ENCODE measurements around the gene FAM209B.
"Not testable (repeated sequence)": the region's sequence is repeated elsewhere in the genome, so short reads cannot be mapped to it uniquely, and the experiment has no call there.

FAM209B gene

DNA sequence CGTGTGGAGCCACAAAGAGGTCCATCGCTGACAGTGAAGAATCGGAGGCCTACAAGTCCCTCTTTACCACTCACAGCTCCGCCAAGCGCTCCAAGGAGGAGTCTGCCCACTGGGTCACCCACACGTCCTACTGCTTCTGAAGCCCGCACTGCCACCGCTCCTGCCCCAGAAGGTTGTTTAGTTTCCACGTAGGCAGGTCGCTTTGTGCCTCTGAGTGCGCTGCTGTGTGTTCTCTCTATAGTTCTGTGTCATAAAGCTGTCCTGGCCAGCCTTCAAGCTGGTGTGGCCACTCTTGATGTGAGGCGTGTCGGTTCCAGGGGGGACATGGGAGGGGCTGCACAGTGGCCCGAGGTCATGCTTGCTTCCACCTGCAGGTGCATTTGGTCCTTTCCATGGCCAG lies 14.9 kb upstream of the FAM209B start:
- DNase-seq (ENCODE audit: low read depth): no peak
- TF ChIP-seq, protein P1, sequence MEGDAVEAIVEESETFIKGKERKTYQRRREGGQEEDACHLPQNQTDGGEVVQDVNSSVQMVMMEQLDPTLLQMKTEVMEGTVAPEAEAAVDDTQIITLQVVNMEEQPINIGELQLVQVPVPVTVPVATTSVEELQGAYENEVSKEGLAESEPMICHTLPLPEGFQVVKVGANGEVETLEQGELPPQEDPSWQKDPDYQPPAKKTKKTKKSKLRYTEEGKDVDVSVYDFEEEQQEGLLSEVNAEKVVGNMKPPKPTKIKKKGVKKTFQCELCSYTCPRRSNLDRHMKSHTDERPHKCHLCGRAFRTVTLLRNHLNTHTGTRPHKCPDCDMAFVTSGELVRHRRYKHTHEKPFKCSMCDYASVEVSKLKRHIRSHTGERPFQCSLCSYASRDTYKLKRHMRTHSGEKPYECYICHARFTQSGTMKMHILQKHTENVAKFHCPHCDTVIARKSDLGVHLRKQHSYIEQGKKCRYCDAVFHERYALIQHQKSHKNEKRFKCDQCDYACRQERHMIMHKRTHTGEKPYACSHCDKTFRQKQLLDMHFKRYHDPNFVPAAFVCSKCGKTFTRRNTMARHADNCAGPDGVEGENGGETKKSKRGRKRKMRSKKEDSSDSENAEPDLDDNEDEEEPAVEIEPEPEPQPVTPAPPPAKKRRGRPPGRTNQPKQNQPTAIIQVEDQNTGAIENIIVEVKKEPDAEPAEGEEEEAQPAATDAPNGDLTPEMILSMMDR (IDR thresholded peaks at IDR 0.05; ENCODE audit: insufficient read depth, low read depth, low read length, missing control alignments): no peak
- no peak overlapping the region for H3K4me3 ChIP-seq (ENCODE audit: low read depth, low read length)

DNA sequence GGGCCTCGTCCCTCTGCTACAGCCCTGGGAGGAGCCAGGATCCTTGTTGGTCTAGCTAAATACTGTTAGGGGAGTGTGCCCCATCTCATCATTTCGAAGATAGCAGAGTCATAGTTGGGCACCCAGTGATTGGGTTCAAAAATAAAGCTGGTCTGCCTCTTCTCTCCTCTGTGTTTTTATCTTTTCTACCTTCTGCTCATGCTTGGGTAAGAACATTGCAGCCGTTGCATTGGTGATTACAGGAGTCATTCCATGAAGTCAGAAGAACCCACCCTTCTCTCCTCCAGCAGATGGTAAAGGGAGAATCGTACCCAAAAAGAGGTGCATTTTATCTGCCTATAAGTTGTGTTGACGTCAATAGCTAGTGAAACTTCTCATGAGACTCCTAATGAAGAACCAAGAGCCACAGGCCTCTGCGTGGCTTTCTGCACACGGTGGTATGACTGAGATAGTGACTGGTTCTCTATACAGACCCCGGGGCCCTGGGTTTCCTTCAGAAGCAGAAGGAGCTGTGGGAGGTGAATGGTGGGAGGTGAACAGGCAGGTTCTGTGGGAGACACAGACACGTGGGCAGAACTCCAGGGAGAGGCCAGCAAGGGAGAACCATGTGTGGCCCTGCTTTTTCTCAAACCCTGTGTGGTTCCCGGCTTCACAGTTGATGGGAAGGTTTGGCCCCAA lies 14.2 kb upstream of the FAM209B start:
- DNase-seq (ENCODE audit: low read depth): no peak
- H3K4me3 ChIP-seq (ENCODE audit: low read depth, low read length): no peak overlapping the region
- TF ChIP-seq, protein P1 (IDR thresholded peaks at IDR 0.05; ENCODE audit: insufficient read depth, low read depth, low read length, missing control alignments): no peak

DNA sequence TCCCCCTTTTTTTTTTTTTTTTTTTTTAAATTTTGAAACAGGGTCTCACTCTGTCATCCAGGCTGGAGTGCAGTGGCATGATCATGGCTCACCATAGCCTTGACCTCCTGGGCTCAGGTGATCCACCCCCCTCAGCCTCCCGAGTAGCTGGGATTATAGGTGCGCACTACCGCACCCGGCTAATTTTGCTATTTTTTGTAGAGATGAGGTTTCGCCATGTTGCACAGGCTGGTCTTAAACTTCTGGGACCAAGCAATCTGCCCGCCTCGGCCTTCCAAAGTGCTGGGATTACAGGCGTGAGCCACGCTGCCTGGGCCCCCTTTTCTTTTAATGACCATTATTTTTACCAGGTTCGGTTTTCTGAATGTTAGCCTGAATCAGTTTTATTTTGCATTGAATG lies 13.5 kb upstream of the FAM209B start:
- TF ChIP-seq, protein P1 (IDR thresholded peaks at IDR 0.05; ENCODE audit: insufficient read depth, low read depth, low read length, missing control alignments): no peak
- no peak overlapping the region for H3K4me3 ChIP-seq (ENCODE audit: low read depth, low read length)
- no peak for DNase-seq (ENCODE audit: low read depth)

DNA sequence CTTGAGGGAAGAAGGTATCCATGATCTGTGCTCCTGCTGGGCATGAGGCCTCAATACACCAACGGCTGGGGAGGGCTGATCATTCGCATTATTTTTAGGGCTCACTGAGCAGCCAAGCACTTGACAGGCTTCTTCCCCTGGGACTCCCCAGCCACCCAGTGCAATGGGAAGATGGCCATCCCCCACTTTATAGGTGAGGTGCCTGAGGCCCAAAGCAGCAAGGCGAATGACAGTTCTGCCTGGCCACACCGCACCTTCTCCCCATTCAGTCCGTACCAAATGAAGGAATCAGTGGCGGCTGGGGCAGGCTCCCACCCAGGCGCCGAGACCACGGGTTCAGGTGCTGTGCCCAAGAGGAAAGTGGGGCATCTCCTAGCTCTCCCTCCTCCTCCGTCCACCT lies 12.9 kb upstream of the FAM209B start:
- TF ChIP-seq, protein P1 (IDR thresholded peaks at IDR 0.05; ENCODE audit: insufficient read depth, low read depth, low read length, missing control alignments): no peak
- no peak for DNase-seq (ENCODE audit: low read depth)
- H3K4me3 ChIP-seq (ENCODE audit: low read depth, low read length): no peak overlapping the region

DNA sequence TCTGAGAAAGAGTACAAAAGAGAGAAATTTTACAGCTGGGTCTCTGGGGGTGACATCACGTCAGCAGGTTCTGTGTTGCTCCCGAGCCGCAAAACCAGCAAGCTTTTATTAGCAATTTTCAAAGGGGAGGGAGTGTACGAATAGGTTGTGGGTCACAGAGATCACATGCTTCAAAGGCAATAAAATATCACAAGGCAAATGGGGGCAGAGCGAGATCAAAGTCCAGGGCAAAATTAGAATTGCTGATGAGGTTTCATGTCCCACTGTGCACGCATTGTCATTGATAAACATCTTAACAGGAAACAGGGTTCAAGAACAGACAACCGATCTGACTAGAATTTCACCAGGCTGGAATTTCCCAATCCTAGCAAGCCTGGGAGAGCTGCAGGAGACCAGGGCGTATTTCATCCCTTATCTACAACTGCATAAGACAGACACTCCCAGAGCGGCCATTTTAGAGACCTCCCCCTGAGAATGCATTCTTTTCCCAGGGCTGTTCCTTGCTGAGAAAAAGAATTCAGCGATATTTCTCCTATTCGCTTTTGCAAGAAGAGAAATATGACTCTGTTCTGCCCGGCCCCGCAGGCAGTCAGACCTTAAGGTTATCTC lies 12.2 kb upstream of the FAM209B start:
- DNase-seq (ENCODE audit: low read depth); H3K4me3 ChIP-seq (ENCODE audit: low read depth, low read length): not testable (repeated sequence)

DNA sequence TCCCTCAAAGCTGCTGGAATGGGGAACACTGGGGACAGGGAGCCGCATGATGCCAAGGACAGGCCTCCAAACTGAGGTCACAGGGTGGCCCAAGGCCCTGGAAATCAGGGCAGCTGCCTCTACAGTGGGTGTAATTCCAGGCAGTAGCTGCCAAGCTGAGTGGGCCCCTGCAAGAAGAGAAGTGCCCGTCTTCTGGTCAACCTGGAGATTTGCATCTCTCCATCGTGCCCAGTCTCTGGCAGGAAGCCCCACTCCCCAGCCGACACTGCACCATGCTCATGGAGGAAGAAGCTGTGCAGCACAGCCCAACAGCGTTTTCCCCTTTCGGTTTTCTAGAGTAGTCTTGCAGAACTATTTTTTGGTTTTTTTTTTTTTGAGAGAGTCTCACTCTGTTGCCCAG lies 10.7 kb upstream of the FAM209B start:
- no peak overlapping the region for H3K4me3 ChIP-seq (ENCODE audit: low read depth, low read length)
- DNase-seq (ENCODE audit: low read depth): peak; percentile 12
- TF ChIP-seq, protein P1 (IDR thresholded peaks at IDR 0.05; ENCODE audit: insufficient read depth, low read depth, low read length, missing control alignments): no peak

DNA sequence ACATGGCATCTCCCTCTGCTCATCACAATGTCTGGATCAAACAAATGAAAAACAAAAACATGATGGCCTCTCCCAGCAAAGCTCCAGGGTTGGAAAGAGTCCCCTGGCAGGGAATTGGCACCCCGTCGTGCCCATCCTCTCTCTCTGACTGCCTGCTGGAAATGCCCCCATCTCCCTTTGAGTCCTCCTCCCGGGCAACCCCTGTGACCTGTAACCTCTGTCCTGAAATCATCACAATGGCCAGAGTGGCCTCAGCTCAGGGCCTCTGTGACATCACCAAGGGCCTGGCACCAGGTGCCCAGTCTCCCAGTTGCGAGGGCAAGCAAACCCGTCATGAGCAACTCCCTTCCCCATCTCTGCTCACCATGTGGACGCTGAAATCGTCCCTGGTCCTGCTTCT lies 8.6 kb upstream of the FAM209B start, which contains the start of gene FAM209A:
TSS of gene FAM209A (plus strand) at position 301 of the 400 bp plus-strand sequence. CDS start at position 366, 65 bp downstream.
- not testable (repeated sequence) for H3K4me3 ChIP-seq (ENCODE audit: low read depth, low read length); DNase-seq (ENCODE audit: low read depth)

DNA sequence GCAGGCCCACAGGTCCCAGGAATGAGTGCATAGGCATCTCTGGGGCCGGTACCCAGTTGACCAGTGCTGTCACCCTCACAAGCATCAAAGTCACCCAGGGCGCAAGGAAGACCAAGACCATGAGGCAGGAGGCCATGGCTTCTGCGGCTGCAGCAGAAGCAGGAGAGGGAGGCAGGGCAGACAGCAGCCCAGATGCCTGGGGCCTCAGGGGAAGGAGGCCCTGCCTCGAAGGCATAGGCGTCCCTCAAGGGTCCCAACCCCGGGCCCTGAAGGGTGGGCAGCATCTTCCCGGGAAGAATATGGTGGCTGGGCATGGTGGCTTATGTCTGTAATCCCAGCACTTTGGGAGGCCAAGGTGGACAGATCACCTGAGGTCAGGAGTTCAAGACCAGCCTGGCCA lies 5.5 kb upstream of the FAM209B start:
- no peak overlapping the region for H3K4me3 ChIP-seq (ENCODE audit: low read depth, low read length)
- no peak for DNase-seq (ENCODE audit: low read depth)
- TF ChIP-seq, protein P1 (IDR thresholded peaks at IDR 0.05; ENCODE audit: insufficient read depth, low read depth, low read length, missing control alignments): no peak
